RPMI8226 (cell line): ENCODE data around the gene LRIG2.
"Not testable (repeated sequence)": the region's sequence is repeated elsewhere in the genome, so short reads cannot be mapped to it uniquely, and the experiment has no call there.

Experiments
- DNase-seq: peaks from one replicate; pipeline ENCODE4 v3.0.0-alpha.2; 2015

Gene LRIG2

GRCh38 chr1:113072141-113072756 lies 749 bp upstream of the LRIG2 start:
- no peak for DNase-seq

GRCh38 chr1:113073479-113073950 lies 517 bp downstream of the LRIG2 start:
- DNase-seq: no peak

GRCh38 chr1:113074237-113074636 lies 1.2 kb downstream of the LRIG2 start:
- no peak for DNase-seq

- DNase-seq: not testable (repeated sequence)
Measured at GRCh38 chr1:113077978-113078377, 5.0 kb downstream of the LRIG2 start.

GRCh38 chr1:113086541-113086940 lies 13.5 kb downstream of the LRIG2 start:
- no peak for DNase-seq

GRCh38 chr1:113088972-113089371 lies 16.0 kb downstream of the LRIG2 start:
- DNase-seq: no peak

GRCh38 chr1:113090051-113090450 lies 17.1 kb downstream of the LRIG2 start:
- DNase-seq: no peak

GRCh38 chr1:113091988-113092594 lies 19.1 kb downstream of the LRIG2 start:
- DNase-seq: no peak

- no peak for DNase-seq
Measured at GRCh38 chr1:113094506-113094905, 21.5 kb downstream of the LRIG2 start.

GRCh38 chr1:113095790-113096455 lies 22.9 kb downstream of the LRIG2 start:
- no peak for DNase-seq

- no peak for DNase-seq
Measured at GRCh38 chr1:113096493-113096892, 23.5 kb downstream of the LRIG2 start.

GRCh38 chr1:113101588-113101987 lies 28.6 kb downstream of the LRIG2 start:
- DNase-seq: no peak

GRCh38 chr1:113103048-113103447 lies 30.1 kb downstream of the LRIG2 start:
- no peak for DNase-seq

- DNase-seq: no peak
Measured at GRCh38 chr1:113103977-113104376, 31.0 kb downstream of the LRIG2 start.

GRCh38 chr1:113106910-113107309 lies 33.9 kb downstream of the LRIG2 start:
- DNase-seq: no peak

- no peak for DNase-seq
Measured at GRCh38 chr1:113109908-113110554, 37.0 kb downstream of the LRIG2 start.

- no peak for DNase-seq
Measured at GRCh38 chr1:113118266-113118665, 45.3 kb downstream of the LRIG2 start.

- no peak for DNase-seq
Measured at GRCh38 chr1:113123737-113124136, 50.7 kb downstream of the LRIG2 start.

GRCh38 chr1:113124366-113124765 lies 51.4 kb downstream of the LRIG2 start:
- no peak for DNase-seq

GRCh38 chr1:113125517-113125916 lies 52.5 kb downstream of the LRIG2 start:
- no peak for DNase-seq

GRCh38 chr1:113126207-113126606 lies 53.2 kb downstream of the LRIG2 start:
- no peak for DNase-seq

GRCh38 chr1:113128116-113128515 lies 55.1 kb downstream of the LRIG2 start:
- no peak for DNase-seq

- DNase-seq: no peak
Measured at GRCh38 chr1:113129529-113130185, 56.7 kb downstream of the LRIG2 start.
